K562 (cell line): ENCODE results near the gene KLHL22. TPM values are rescaled to one million over a fixed set of nuclear protein-coding genes. Genes with fewer than 3 reads are reported as not detected.

Source experiments
- BHLHE40 ChIP-seq: IDR thresholded peaks from 2 replicates; pipeline ENCODE4 v1.6.1; 2011; ENCODE audit warnings: low read length, improper control_type of control experiment
- CSDE1 ChIP-seq, 2 experiments: fragments of 450-650 bp; IDR thresholded peaks; 2 replicates each; pipeline ENCODE4 v1.6.1; 2016; ENCODE audit warnings: mild to moderate bottlenecking in 1 of 2
- ELF2 ChIP-seq: fragments of 250-450 bp; sonication (Bioruptor Pico); IDR thresholded peaks from 2 replicates; pipeline ENCODE4 v1.5.0; 2021; ENCODE audit warnings: mild to moderate bottlenecking
- GTF2E2 ChIP-seq: fragments of 200-800 bp; sonication (Bioruptor generic); IDR thresholded peaks from 2 replicates; pipeline ENCODE4 v1.6.1; 2016; ENCODE audit warnings: missing genetic modification characterization, missing compliant biosample characterization
- HNRNPK ChIP-seq: fragments of 200-400 bp; formaldehyde crosslinking; IDR thresholded peaks from one replicate; pipeline ENCODE4 v1.6.1; 2018; ENCODE audit warnings: mild to moderate bottlenecking, low read depth, low read length; ENCODE audit not compliant: poor library complexity, severe bottlenecking
- MITF ChIP-seq: IDR thresholded peaks from 2 replicates; pipeline ENCODE4 v1.6.1; 2014; ENCODE audit warnings: antibody characterized with exemption
- POLR2B ChIP-seq: fragments of 450-650 bp; IDR thresholded peaks from 2 replicates; pipeline ENCODE4 v1.6.1; 2018; ENCODE audit warnings: low read depth; ENCODE audit not compliant: partially characterized antibody
- PTBP1 ChIP-seq: fragments of 200-400 bp; formaldehyde crosslinking; IDR thresholded peaks from 2 replicates; pipeline ENCODE4 v1.6.1; 2017; ENCODE audit warnings: low read depth, low read length
- RBM39 ChIP-seq: fragments of 200-400 bp; formaldehyde crosslinking; optimal IDR thresholded peaks from 2 replicates; pipeline ENCODE3; 2018; ENCODE audit warnings: low read depth, low read length
- SREBF1 ChIP-seq: fragments of 150-350 bp; IDR thresholded peaks from 2 replicates; pipeline ENCODE4 v1.6.1; 2014; ENCODE audit warnings: antibody characterized with exemption, low read depth, low read length, borderline replicate concordance
- TBP ChIP-seq: optimal IDR thresholded peaks from 2 replicates; pipeline ENCODE3; 2011; ENCODE audit warnings: low read depth, low read length, improper control_type of control experiment
- XRCC4 ChIP-seq: IDR thresholded peaks from one replicate; pipeline ENCODE4 v1.6.1; 2011; ENCODE audit not compliant: insufficient read depth, insufficient read length; ENCODE audit errors: extremely low read depth
- ZBTB12 ChIP-seq: fragments of 250-450 bp; sonication (Bioruptor Pico); IDR thresholded peaks from 2 replicates; pipeline ENCODE4 v1.4.0; 2020
- ZC3H11A ChIP-seq: IDR thresholded peaks from 2 replicates; pipeline ENCODE4 v1.6.1; 2012; ENCODE audit warnings: low read depth, low read length, improper control_type of control experiment
- ZNF12 ChIP-seq: sonication (generic); formaldehyde crosslinking; IDR thresholded peaks from 2 replicates; pipeline ENCODE4 v1.4.0; 2020; ENCODE audit warnings: mild to moderate bottlenecking, missing genetic modification reagents
- ZNF212 ChIP-seq: fragments of 450-650 bp; formaldehyde crosslinking; IDR thresholded peaks from 2 replicates; pipeline ENCODE4 v1.4.0; 2020; ENCODE audit warnings: mild to moderate bottlenecking
- polyA plus RNA-seq, 8 experiments: library from polyadenylated mRNA; depleted of rRNA in 4 of 8; stranded (reverse) in 5 of 8; unstranded in 3 of 8; fragments of >200 nt; fragmentation: Nextera tagmentation in 2 of 8; fragmentation: Illumina TruSeq in 1 of 8; extraction: Ambion mirVana in 2 of 8; extraction: Trizol in 1 of 8; gene quantifications; 2 replicates each; pipeline versions ENCODE4 v1.2.1 to v1.2.3, GENCODE V29; 2011 to 2014; ENCODE audit warnings: inconsistent platforms in 1 of 8, missing spikeins in 1 of 8
- total RNA-seq, 7 experiments: library from RNA; depleted of rRNA in 6 of 7; stranded (reverse); fragments of >200 nt in 6 of 7; fragmentation: Illumina TruSeq in 2 of 7; extraction: Trizol in 2 of 7; gene quantifications; 2 replicates each; pipeline versions ENCODE4 v1.2.1 to v1.2.3, GENCODE V29; 2011 to 2021; ENCODE audit warnings: low replicate concordance in 1 of 7
- TF ChIP-seq, protein P1 (sequence below): sonication (generic); formaldehyde crosslinking; IDR thresholded peaks from 2 replicates; pipeline ENCODE4 v1.8.0; 2022; ENCODE audit warnings: mild to moderate bottlenecking, missing genetic modification reagents
- TF ChIP-seq, protein P2 (sequence below), 2 experiments: fragments of 150-350 bp in 1 of 2; IDR thresholded peaks; 2 replicates each; pipeline ENCODE4 v1.6.1; 2012 to 2016; ENCODE audit warnings: low read depth in 2 of 2, low read length in 2 of 2, mild to moderate bottlenecking in 1 of 2, moderate library complexity in 1 of 2

Gene KLHL22
- total and polyA plus RNA-seq, 9 of the 15 experiments (the other 6 are each of a cell fraction or from before 2014, with no cell fraction given) = 1.3 to 25.6 (median 15.2) TPM

DNA sequence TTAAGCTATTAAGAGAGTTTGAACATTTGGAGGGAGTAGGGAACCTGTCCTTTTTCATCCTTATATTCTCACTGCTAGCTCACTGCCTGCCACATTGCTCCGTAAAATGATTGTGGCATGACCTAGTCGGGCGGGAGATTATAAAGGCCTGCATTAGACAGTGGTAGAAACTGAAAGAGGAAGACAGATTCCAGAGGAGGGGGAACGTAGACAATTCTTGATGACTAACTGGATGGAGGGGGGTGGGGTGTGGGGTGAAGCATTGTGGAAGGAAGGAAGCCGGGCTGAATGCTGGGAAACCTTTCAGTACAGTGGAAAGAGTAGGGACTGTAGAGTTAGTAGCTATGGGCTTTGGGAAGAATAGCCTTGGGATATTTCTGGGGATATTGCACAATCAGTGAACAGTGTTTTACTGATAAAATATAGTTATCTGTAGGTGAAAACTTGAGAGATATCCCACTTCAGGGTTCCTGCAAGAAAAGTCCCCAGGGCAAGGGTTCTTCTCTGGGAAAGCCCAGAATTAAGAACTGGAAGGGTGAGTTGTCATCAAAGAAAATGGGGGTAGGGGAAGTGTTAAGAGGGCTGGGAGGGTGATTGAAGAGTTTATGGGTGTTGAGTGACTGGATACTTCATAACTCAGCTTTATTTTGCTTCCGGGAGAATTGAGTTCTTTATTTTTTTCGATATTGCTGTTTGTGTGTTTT is 13.9 kb upstream of the KLHL22 start (continued):
- TF ChIP-seq, protein P1, sequence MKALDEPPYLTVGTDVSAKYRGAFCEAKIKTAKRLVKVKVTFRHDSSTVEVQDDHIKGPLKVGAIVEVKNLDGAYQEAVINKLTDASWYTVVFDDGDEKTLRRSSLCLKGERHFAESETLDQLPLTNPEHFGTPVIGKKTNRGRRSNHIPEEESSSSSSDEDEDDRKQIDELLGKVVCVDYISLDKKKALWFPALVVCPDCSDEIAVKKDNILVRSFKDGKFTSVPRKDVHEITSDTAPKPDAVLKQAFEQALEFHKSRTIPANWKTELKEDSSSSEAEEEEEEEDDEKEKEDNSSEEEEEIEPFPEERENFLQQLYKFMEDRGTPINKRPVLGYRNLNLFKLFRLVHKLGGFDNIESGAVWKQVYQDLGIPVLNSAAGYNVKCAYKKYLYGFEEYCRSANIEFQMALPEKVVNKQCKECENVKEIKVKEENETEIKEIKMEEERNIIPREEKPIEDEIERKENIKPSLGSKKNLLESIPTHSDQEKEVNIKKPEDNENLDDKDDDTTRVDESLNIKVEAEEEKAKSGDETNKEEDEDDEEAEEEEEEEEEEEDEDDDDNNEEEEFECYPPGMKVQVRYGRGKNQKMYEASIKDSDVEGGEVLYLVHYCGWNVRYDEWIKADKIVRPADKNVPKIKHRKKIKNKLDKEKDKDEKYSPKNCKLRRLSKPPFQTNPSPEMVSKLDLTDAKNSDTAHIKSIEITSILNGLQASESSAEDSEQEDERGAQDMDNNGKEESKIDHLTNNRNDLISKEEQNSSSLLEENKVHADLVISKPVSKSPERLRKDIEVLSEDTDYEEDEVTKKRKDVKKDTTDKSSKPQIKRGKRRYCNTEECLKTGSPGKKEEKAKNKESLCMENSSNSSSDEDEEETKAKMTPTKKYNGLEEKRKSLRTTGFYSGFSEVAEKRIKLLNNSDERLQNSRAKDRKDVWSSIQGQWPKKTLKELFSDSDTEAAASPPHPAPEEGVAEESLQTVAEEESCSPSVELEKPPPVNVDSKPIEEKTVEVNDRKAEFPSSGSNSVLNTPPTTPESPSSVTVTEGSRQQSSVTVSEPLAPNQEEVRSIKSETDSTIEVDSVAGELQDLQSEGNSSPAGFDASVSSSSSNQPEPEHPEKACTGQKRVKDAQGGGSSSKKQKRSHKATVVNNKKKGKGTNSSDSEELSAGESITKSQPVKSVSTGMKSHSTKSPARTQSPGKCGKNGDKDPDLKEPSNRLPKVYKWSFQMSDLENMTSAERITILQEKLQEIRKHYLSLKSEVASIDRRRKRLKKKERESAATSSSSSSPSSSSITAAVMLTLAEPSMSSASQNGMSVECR (CRISPR knock-in tag) = no peak
- TF ChIP-seq ZNF12 (no peak), TBP (no peak), PTBP1 (0 out of 2 replicates have a peak, but pooled peaks have one; percentile 51), XRCC4 (no peak), ZBTB12 (CRISPR knock-in tag) (no peak), CSDE1 (IDR thresholded peaks at IDR 0.05) (no peak), MITF (no peak), SREBF1 (no peak; the same call in 1 of the 2 replicates), ZNF212 (no peak), BHLHE40 (peak; percentile 53; the same call in 1 of the 2 replicates), ZC3H11A (no peak; the same call in 1 of the 2 replicates), ELF2 (no peak), POLR2B (no peak), RBM39 (no peak), GTF2E2 (no peak), HNRNPK (peak; percentile 26)
- TF ChIP-seq, protein P2, sequence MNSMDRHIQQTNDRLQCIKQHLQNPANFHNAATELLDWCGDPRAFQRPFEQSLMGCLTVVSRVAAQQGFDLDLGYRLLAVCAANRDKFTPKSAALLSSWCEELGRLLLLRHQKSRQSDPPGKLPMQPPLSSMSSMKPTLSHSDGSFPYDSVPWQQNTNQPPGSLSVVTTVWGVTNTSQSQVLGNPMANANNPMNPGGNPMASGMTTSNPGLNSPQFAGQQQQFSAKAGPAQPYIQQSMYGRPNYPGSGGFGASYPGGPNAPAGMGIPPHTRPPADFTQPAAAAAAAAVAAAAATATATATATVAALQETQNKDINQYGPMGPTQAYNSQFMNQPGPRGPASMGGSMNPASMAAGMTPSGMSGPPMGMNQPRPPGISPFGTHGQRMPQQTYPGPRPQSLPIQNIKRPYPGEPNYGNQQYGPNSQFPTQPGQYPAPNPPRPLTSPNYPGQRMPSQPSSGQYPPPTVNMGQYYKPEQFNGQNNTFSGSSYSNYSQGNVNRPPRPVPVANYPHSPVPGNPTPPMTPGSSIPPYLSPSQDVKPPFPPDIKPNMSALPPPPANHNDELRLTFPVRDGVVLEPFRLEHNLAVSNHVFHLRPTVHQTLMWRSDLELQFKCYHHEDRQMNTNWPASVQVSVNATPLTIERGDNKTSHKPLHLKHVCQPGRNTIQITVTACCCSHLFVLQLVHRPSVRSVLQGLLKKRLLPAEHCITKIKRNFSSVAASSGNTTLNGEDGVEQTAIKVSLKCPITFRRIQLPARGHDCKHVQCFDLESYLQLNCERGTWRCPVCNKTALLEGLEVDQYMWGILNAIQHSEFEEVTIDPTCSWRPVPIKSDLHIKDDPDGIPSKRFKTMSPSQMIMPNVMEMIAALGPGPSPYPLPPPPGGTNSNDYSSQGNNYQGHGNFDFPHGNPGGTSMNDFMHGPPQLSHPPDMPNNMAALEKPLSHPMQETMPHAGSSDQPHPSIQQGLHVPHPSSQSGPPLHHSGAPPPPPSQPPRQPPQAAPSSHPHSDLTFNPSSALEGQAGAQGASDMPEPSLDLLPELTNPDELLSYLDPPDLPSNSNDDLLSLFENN (IDR thresholded peaks at IDR 0.05; ENCODE audit: low read depth in 2 of 2, low read length in 2 of 2) = peak in 1 of 2 experiments; percentile 76; a peak in 1 of 4 replicates
